ENCODE data around the gene SORCS3.

The SORCS3 gene

DNA sequence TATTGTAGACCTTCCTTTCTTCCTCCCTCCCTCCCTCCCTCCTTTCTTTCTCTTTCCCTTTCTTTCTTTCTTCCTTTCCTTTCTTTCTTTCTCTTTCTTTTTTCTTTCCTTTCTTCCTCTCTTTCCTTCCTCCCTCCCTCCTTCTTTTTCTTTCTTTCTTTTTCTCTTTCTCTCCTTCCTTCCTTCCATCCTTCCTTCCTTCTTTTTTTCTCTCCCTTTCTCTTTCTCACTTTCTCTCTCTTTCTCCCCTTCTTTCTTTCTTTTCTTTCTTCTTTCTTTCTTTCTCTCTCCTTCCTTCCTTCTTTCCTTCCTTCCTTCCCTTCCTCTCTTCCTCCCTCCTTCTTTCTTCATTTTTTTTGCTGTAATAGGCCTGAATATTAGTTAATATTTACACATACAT, 638.0 kb downstream of the SORCS3 start:
- no peaks in the 10 kb centered on the region for H3K36me3 ChIP-seq (replicated peaks)
- H3K27me3 ChIP-seq (replicated peaks), result no peaks in the 10 kb centered on the region
- in situ Hi-C loops (cut with HindIII; ENCODE audit: low pct_ligation_motif_present, low sequenced_read_pairs), result no loop called here
- no peak overlapping the region for H3K4me3 ChIP-seq (ENCODE audit: low read depth, low read length)
- no peak for DNase-seq
- H3K27ac ChIP-seq, result no peak overlapping the region
- TF ChIP-seq, protein P1, sequence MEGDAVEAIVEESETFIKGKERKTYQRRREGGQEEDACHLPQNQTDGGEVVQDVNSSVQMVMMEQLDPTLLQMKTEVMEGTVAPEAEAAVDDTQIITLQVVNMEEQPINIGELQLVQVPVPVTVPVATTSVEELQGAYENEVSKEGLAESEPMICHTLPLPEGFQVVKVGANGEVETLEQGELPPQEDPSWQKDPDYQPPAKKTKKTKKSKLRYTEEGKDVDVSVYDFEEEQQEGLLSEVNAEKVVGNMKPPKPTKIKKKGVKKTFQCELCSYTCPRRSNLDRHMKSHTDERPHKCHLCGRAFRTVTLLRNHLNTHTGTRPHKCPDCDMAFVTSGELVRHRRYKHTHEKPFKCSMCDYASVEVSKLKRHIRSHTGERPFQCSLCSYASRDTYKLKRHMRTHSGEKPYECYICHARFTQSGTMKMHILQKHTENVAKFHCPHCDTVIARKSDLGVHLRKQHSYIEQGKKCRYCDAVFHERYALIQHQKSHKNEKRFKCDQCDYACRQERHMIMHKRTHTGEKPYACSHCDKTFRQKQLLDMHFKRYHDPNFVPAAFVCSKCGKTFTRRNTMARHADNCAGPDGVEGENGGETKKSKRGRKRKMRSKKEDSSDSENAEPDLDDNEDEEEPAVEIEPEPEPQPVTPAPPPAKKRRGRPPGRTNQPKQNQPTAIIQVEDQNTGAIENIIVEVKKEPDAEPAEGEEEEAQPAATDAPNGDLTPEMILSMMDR (IDR thresholded peaks at IDR 0.05; ENCODE audit: low read depth, low read length, missing control alignments), result no peak

DNA sequence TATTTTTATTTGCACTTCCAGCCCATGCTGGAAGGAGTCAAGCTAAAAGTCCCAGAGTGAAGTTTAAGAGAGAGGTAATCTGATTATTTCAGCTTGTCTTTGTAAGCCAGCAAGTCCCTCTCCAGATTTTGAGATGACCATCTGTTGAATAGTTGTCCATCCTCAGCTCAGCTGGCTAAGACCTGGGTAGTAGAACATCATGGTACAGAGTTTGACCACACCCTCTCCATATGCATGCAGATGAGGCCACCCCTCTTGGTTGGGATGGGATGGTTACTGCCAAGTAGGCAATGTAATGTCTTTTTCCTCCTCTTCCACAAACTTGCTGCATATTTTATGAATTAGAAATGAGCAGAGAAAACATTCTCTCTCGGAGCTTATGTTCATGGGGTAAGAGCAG, 639.8 kb downstream of the SORCS3 start:
- in situ Hi-C loops (cut with HindIII; ENCODE audit: low pct_ligation_motif_present, low sequenced_read_pairs), result no loop called here
- no peaks in the 10 kb centered on the region for H3K36me3 ChIP-seq (replicated peaks)
- no peak for DNase-seq
- no peaks in the 10 kb centered on the region for H3K27me3 ChIP-seq (replicated peaks)
- TF ChIP-seq, protein P1 (IDR thresholded peaks at IDR 0.05; ENCODE audit: low read depth, low read length, missing control alignments), result no peak
- H3K27ac ChIP-seq, result no peak overlapping the region
- no peak overlapping the region for H3K4me3 ChIP-seq (ENCODE audit: low read depth, low read length)

GRCh38 chr10:105284476-105285215, 643.6 kb downstream of the SORCS3 start:
- Histone ChIP-seq H3K36me3 (replicated peaks) (no peaks in the 10 kb centered on the region), H3K4me3 (ENCODE audit: low read depth, low read length) (no peak overlapping the region), H3K27me3 (replicated peaks) (no peaks in the 10 kb centered on the region), H3K27ac (no peak overlapping the region)
- no peak for DNase-seq
- in situ Hi-C loops (cut with HindIII; ENCODE audit: low pct_ligation_motif_present, low sequenced_read_pairs), result no loop called here
- TF ChIP-seq, protein P1 (IDR thresholded peaks at IDR 0.05; ENCODE audit: low read depth, low read length, missing control alignments), result no peak

GRCh38 chr10:105288026-105288425, 646.9 kb downstream of the SORCS3 start:
- no peaks in the 10 kb centered on the region for H3K36me3 ChIP-seq (replicated peaks)
- no peak overlapping the region for H3K4me3 ChIP-seq (ENCODE audit: low read depth, low read length)
- H3K27me3 ChIP-seq (replicated peaks), result no peaks in the 10 kb centered on the region
- no peak overlapping the region for H3K27ac ChIP-seq
- TF ChIP-seq, protein P1 (IDR thresholded peaks at IDR 0.05; ENCODE audit: low read depth, low read length, missing control alignments), result no peak
- DNase-seq, result no peak
- in situ Hi-C loops (cut with HindIII; ENCODE audit: low pct_ligation_motif_present, low sequenced_read_pairs), result no loop called here

GRCh38 chr10:105288613-105289012, 647.5 kb downstream of the SORCS3 start:
- H3K27ac ChIP-seq, result no peak overlapping the region
- TF ChIP-seq, protein P1 (IDR thresholded peaks at IDR 0.05; ENCODE audit: low read depth, low read length, missing control alignments), result no peak
- DNase-seq, result no peak
- H3K4me3 ChIP-seq (ENCODE audit: low read depth, low read length), result no peak overlapping the region
- no peaks in the 10 kb centered on the region for H3K36me3 ChIP-seq (replicated peaks)
- in situ Hi-C loops (cut with HindIII; ENCODE audit: low pct_ligation_motif_present, low sequenced_read_pairs), result no loop called here
- no peaks in the 10 kb centered on the region for H3K27me3 ChIP-seq (replicated peaks)

- Histone ChIP-seq H3K27ac (no peak overlapping the region), H3K4me3 (ENCODE audit: low read depth, low read length) (no peak overlapping the region), H3K36me3 (replicated peaks) (no peaks in the 10 kb centered on the region), H3K27me3 (replicated peaks) (no peaks in the 10 kb centered on the region)
- in situ Hi-C loops (cut with HindIII; ENCODE audit: low pct_ligation_motif_present, low sequenced_read_pairs), result no loop called here
- TF ChIP-seq, protein P1 (IDR thresholded peaks at IDR 0.05; ENCODE audit: low read depth, low read length, missing control alignments), result no peak
- no peak for DNase-seq
Observed at GRCh38 chr10:105291571-105291970, 650.5 kb downstream of the SORCS3 start.

All from brain microvascular endothelial cell (primary cell).